22Rv1 (cell line): ENCODE results near the gene ARHGEF6.

ENCODE experiments used
- CTCF ChIP-seq: fragments of 450-650 bp; IDR thresholded peaks from 2 replicates; pipeline ENCODE4 v1.5.1; 2017; ENCODE audit warnings: mild to moderate bottlenecking
- ZFX ChIP-seq: fragments of 450-650 bp; IDR thresholded peaks from 2 replicates; pipeline ENCODE4 v1.6.1; 2017; ENCODE audit warnings: antibody characterized with exemption, borderline replicate concordance

- TF ChIP-seq CTCF, result no peak
- no peak for TF ChIP-seq ZFX
Measured at GRCh38 chrX:136765821-136766356, 14.8 kb downstream of the ARHGEF6 start.
